Left lung (tissue), 10 donors: ENCODE measurements around the gene TCFL5. TPM values are rescaled to one million over a fixed set of nuclear protein-coding genes. Genes with fewer than 3 reads are reported as not detected.
A peak's percentile ranks its signal among the peaks of the same experiment; 100 is the strongest.
"Not testable (repeated sequence)": the region's sequence is repeated elsewhere in the genome, so short reads cannot be mapped to it uniquely, and the experiment has no call there.

Experiments
- ATAC-seq: fragments of 200-7000 bp; cut with Tn5 transposase; one replicate; pipeline ENCODE4 v1.9.1; 2020; ENCODE audit warnings: moderate library complexity
- DNase-seq, 4 donors: peaks; one replicate each; pipeline ENCODE4 v3.0.0-alpha.2; 2013 to 2020
- H3K27ac ChIP-seq, 2 donors: fragments of 200-600 bp; sonication (generic) in 1 of 2; one replicate each; pipeline versions ENCODE4 v1.5.0 to v1.8.0; 2020 to 2021
- H3K27me3 ChIP-seq, 2 donors: fragments of 200-600 bp; sonication (generic) in 1 of 2; one replicate each; pipeline versions ENCODE4 v1.5.0 to v1.8.0; 2020 to 2021
- H3K36me3 ChIP-seq, 2 donors: fragments of 200-600 bp; sonication (generic) in 1 of 2; one replicate each; pipeline versions ENCODE4 v1.5.0 to v1.8.0; 2020 to 2021
- H3K4me1 ChIP-seq, 2 donors: fragments of 200-600 bp; one replicate each; pipeline ENCODE4 v1.8.0; 2021
- H3K4me3 ChIP-seq, 2 donors: fragments of 200-600 bp; sonication (generic) in 1 of 2; one replicate each; pipeline versions ENCODE4 v1.5.0 to v1.8.0; 2020 to 2021; ENCODE audit warnings: mild to moderate bottlenecking in 1 of 2
- H3K9me3 ChIP-seq, 2 donors: fragments of 200-600 bp; sonication (generic) in 1 of 2; one replicate each; pipeline versions ENCODE4 v1.5.0 to v1.8.0; 2020 to 2021
- CTCF ChIP-seq, 2 donors: fragments of 200-600 bp; sonication (generic) in 1 of 2; IDR thresholded peaks; one replicate each; pipeline versions ENCODE4 v1.5.0 to v1.8.0; 2021; ENCODE audit warnings: antibody characterized with exemption in 2 of 2
- intact Hi-C, 2 donors: fragments of 100-400 bp; cut with DNase I; formaldehyde crosslinking; loops; one replicate each; pipeline versions ENCODE4 v1.11.2 to v1.14.2; 2022
- polyA plus RNA-seq, 6 donors: library from polyadenylated mRNA; unstranded; fragments of 120-200 nt; gene quantifications; one replicate each; pipeline ENCODE4 v1.2.1, GENCODE V29; 2013; ENCODE audit not compliant: insufficient read length in 6 of 6
- total RNA-seq, 2 donors: library from RNA; stranded (reverse); fragmentation: NEBNext Ultra II Directional; extraction: Animal tissue kit (Norgen Biotek cat#: 25700); gene quantifications; one replicate each; pipeline ENCODE4 v1.2.1, GENCODE V29; 2021
- donor health status: DM: no; HTN: yes; CAD: no.
- donor health status: DM: no; HTN: no; CAD: no.

Gene TCFL5
- total and polyA plus RNA-seq, 8 donors, result 7.4 to 13.7 (median 10.9) TPM

GRCh38 chr20:62873681-62874031 is 12.0 kb upstream of the TCFL5 start:
- ATAC-seq, intact Hi-C loops, H3K9me3 ChIP-seq, H3K27me3 ChIP-seq, H3K36me3 ChIP-seq, H3K4me1 ChIP-seq, H3K4me3 ChIP-seq: not testable (repeated sequence)
- peak; percentile 45 to 56 for TF ChIP-seq CTCF (IDR thresholded peaks at IDR 0.05)
- peak overlapping the region in 1 of 2 donors; percentile 1 for H3K27ac ChIP-seq
- DNase-seq, result peak in 2 of 4 donors; percentile 48 to 67

DNA sequence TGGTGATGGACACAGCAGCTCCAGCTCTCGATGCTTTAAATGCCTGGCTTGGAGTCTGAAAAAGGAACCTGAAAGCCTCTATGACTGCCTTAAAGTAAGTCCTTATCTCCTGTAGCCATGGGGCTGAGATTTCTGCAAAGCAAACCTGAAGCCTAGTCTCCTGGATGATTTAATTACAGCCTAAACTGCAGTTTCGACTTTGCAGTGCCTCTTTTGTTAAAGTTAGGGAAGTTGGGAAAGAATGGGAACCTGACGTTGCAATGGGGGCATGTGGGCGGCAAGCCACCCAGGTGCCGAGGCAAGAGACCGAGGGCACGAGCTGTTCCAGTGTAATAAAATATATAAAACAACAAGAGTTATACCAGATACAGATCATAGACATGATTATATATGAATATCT is 11.7 kb upstream of the TCFL5 start:
- Histone ChIP-seq H3K36me3 (no peaks in the 10 kb centered on the region), H3K4me1 (peaks cover 8 to 10% of the 10 kb centered on the region in 2 donors), H3K4me3 (no peak overlapping the region), H3K9me3 (no peaks in the 10 kb centered on the region), H3K27me3 (peaks cover 0 to 9% of the 10 kb centered on the region in 2 donors), H3K27ac (no peak overlapping the region)
- no peak for ATAC-seq
- no peak for DNase-seq
- intact Hi-C loops, result no loop called here
- no peak for TF ChIP-seq CTCF (IDR thresholded peaks at IDR 0.05)

GRCh38 chr20:62872862-62873261 is 11.2 kb upstream of the TCFL5 start:
- Histone ChIP-seq H3K27me3 (peaks cover 0 to 9% of the 10 kb centered on the region in 2 donors), H3K27ac (no peak overlapping the region), H3K9me3 (no peaks in the 10 kb centered on the region), H3K36me3 (no peaks in the 10 kb centered on the region), H3K4me1 (peaks cover 8 to 10% of the 10 kb centered on the region in 2 donors), H3K4me3 (no peak overlapping the region)
- DNase-seq (no peak), ATAC-seq (no peak)
- TF ChIP-seq CTCF (IDR thresholded peaks at IDR 0.05), result no peak
- intact Hi-C loops, result no loop called here

DNA sequence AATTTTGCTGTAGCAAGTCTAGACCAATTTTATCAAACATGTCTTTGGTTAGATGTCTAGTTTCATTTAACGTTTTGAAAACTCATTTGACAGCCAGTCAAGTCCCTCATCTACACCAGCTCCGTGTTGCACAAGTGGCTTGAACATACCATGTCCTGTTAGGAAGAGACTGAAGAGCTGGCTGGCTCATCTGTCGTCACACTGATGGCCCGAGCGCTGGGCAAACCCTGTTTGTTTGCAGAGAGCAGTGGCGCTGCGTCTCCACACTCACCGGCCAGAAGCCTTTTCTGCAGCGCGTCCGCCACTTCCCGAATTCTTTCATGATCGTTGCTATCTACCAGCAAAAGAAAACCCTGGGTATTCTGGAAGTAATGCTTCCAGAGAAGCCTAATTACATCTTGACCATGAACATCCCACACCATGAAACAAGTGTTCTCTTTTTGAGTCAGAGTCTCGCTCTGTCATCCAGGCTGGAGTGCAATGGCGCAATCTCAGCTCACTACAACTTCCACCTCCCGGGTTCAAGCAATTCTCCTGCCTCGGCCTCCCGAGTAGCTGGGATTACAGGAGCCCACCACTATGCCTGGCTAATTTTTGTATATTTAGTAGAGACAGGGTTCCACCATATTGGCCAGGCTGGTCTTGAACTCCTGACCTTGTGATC is 10.7 kb upstream of the TCFL5 start:
- intact Hi-C loops, result no loop called here
- Histone ChIP-seq H3K4me3 (no peak overlapping the region), H3K9me3 (no peaks in the 10 kb centered on the region), H3K4me1 (peaks cover 8% of the 10 kb centered on the region in 2 donors), H3K27me3 (peaks cover 0 to 9% of the 10 kb centered on the region in 2 donors), H3K36me3 (no peaks in the 10 kb centered on the region), H3K27ac (no peak overlapping the region)
- DNase-seq (no peak), ATAC-seq (no peak)
- TF ChIP-seq CTCF (IDR thresholded peaks at IDR 0.05), result no peak

GRCh38 chr20:62864207-62864606 is 2.6 kb upstream of the TCFL5 start:
- H3K4me3 ChIP-seq, result no peak overlapping the region
- H3K27ac ChIP-seq, result no peak overlapping the region
- no peaks in the 10 kb centered on the region for H3K36me3 ChIP-seq
- ATAC-seq, result no peak
- H3K4me1 ChIP-seq, result peaks cover 7 to 19% of the 10 kb centered on the region in 2 donors
- intact Hi-C loops, result no loop called here
- peaks cover 0 to 12% of the 10 kb centered on the region in 2 donors for H3K27me3 ChIP-seq
- H3K9me3 ChIP-seq, result no peaks in the 10 kb centered on the region
- no peak for TF ChIP-seq CTCF (IDR thresholded peaks at IDR 0.05)
- peak in 1 of 4 donors; percentile 4 for DNase-seq
